IPS DF 6.9 (cell line): ENCODE data around the gene CEACAM21.

Experiments
- DNase-seq: peaks from one replicate; pipeline ENCODE4 v3.0.0-alpha.2; 2013; ENCODE audit warnings: low read depth, low spot score
- H3K27ac ChIP-seq: one replicate; pipeline ENCODE4 v1.5.1; 2013; ENCODE audit warnings: low read length, control low read depth
- H3K27me3 ChIP-seq: 2 replicates; pipeline ENCODE4 v1.6.1; 2013; ENCODE audit warnings: mild to moderate bottlenecking, low read length; ENCODE audit not compliant: control insufficient read depth, insufficient read depth
- H3K36me3 ChIP-seq: 2 replicates; pipeline ENCODE4 v1.6.1; 2013; ENCODE audit warnings: low read length; ENCODE audit not compliant: control insufficient read depth, insufficient read depth
- H3K4me1 ChIP-seq: 2 replicates; pipeline ENCODE4 v1.6.1; 2013; ENCODE audit warnings: low read length; ENCODE audit not compliant: control insufficient read depth, insufficient read depth
- H3K4me3 ChIP-seq: 2 replicates; pipeline ENCODE4 v1.5.1; 2013; ENCODE audit warnings: mild to moderate bottlenecking, low read length
- H3K9me3 ChIP-seq: 2 replicates; pipeline ENCODE4 v1.6.1; 2013; ENCODE audit warnings: low read length, inconsistent platforms; ENCODE audit not compliant: control insufficient read depth, insufficient read depth
- WGBS: extraction: QIAGEN DNeasy Blood & Tissue Kit; methylation state at CpG from one replicate; pipeline ENCODE4 v1.1.7; 2013; ENCODE audit warnings: mixed read lengths, missing lambda C conversion rate; ENCODE audit not compliant: insufficient read length, insufficient coverage; 5-methylcytosine and 5-hydroxymethylcytosine counted together

CEACAM21 gene

DNA sequence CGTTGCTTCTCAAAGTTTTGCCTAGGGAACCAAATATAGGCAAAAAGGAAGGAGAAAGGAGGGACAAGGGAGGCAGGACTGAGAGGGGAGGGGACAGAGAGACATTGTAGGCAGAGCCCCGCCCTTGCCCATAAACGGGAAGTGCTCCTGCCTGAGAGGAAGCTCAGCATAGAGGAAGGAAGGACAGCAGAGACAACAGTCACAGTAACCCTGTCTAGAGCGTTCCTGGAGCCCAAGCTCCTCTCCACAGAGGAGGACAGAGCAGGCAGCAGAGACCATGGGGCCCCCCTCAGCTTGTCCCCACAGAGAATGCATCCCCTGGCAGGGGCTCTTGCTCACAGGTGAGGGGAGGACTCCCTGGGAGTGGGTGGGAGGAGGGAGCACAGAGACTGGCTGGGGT lies at the start of gene CEACAM21:
TSS of gene CEACAM21 (plus strand) at position 169 of the 400 bp plus-strand sequence. CDS start at position 278, 109 bp downstream.
- Histone ChIP-seq H3K4me3 (no peak within 1 kb of the TSS), H3K27ac (no peak within 1 kb of the TSS), H3K36me3 (no peaks in the 10 kb centered on the region), H3K27me3 (no peaks in the 10 kb centered on the region; the same call in 1 of the 2 replicates), H3K4me1 (no peaks in the 10 kb centered on the region), H3K9me3 (peaks cover 4% of the 10 kb centered on the region)
- DNase-seq, result no peak
- no CpG with 5 or more reads among the region's 4 CpGs for WGBS

DNA sequence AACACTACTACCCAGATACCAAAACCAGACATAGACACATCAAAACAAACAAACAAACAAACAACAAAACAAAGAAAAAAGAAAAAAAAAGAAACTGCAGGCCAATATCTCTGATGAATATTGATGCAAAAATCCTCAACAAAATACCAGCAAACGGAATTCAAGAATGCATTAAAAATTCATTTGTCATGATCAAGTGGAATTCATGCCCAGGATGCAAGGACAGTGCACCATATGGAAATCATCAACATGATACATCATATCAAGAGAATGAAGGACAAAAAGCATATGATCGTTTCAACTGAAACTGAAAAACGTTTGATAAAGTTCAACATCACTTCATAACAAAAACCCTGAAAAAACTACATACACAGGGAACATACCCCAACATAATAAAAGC lies 48.9 kb upstream of the CEACAM21 start:
- Histone ChIP-seq H3K4me3 (no peak overlapping the region), H3K36me3 (no peaks in the 10 kb centered on the region), H3K9me3 (no peaks in the 10 kb centered on the region), H3K27ac (no peak overlapping the region), H3K4me1 (no peaks in the 10 kb centered on the region), H3K27me3 (peaks cover 12% of the 10 kb centered on the region)
- no peak for DNase-seq
- WGBS, result no CpG with 5 or more reads among the region's 3 CpGs

DNA sequence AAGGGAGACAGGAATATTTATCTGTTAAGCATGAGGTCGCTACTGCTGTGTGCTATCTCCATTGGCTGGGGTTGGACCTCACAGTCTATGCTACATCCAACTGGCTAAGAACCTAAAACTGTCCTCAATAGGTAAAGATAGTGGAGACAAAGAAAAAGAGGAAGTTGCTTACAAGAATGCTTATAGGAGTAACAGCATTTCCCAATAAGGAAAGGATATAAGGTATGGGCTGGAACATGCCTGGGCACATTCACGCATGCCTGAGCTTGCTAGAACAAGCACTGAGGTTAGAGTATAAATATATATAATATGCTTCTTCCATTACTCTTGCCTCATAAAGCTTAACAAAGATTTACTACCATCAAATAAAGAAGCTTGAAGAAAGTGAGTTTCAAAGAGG lies 47.9 kb upstream of the CEACAM21 start:
- Histone ChIP-seq H3K9me3 (no peaks in the 10 kb centered on the region), H3K4me3 (no peak overlapping the region), H3K4me1 (no peaks in the 10 kb centered on the region), H3K36me3 (no peaks in the 10 kb centered on the region), H3K27ac (no peak overlapping the region), H3K27me3 (peaks cover 6% of the 10 kb centered on the region; the same call in 1 of the 2 replicates)
- no peak for DNase-seq
- WGBS, result no CpG with 5 or more reads among the region's 2 CpGs

DNA sequence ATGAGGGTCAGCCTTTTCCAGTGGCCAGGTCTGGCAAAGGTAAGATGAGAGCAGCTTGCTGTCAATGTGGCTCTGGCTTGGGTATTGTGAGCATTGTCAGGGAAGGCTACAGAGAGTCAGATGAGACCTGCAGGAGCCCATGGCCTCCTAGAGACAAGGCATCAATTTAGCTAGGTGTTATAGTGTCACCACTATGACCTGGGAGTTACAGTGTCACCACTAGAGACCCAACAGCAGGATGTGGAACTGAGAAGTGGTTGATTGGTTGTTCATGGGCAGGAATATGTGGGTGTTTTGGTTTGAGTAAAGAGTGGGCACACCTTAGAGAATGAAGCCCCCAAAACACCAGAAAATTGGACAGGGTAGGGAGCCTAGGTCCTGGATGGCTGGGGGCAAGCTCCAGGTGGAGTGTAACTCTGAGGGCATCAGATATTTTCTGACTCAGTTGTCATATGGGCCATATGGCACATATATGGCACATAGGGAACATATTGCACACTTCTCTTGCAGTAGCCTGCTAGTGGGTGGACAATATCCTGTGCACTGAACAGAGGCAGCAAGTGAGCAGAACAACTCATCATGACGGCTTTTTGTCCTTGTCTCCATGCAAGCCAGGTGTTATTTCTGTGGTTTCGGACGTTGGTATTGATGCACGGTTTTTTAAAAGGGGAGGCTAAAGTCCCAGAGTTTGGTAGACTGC lies 46.3 kb upstream of the CEACAM21 start:
- Histone ChIP-seq H3K4me1 (no peaks in the 10 kb centered on the region), H3K9me3 (no peaks in the 10 kb centered on the region), H3K4me3 (no peak overlapping the region), H3K36me3 (no peaks in the 10 kb centered on the region), H3K27me3 (no peaks in the 10 kb centered on the region), H3K27ac (no peak overlapping the region)
- no peak for DNase-seq
- no CpG with 5 or more reads among the region's 4 CpGs for WGBS

DNA sequence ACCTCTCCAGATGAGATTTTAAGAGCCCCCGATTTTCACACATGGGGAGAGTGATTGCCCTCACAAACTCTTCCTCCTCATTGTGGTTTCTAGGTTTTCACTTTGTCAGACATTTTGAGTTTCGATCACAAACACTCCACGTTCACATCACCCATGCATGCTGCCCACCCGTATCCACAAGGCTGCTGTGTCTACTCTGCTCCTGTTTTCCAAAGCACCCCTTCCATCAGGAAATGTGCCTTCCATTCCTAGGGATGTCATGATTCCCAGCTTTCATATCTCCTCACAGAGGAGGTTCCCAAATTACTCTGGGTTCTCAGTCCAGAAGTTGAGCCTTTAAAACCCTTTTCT lies 45.8 kb upstream of the CEACAM21 start:
- no peaks in the 10 kb centered on the region for H3K27me3 ChIP-seq
- no peak overlapping the region for H3K27ac ChIP-seq
- H3K4me1 ChIP-seq, result no peaks in the 10 kb centered on the region

DNA sequence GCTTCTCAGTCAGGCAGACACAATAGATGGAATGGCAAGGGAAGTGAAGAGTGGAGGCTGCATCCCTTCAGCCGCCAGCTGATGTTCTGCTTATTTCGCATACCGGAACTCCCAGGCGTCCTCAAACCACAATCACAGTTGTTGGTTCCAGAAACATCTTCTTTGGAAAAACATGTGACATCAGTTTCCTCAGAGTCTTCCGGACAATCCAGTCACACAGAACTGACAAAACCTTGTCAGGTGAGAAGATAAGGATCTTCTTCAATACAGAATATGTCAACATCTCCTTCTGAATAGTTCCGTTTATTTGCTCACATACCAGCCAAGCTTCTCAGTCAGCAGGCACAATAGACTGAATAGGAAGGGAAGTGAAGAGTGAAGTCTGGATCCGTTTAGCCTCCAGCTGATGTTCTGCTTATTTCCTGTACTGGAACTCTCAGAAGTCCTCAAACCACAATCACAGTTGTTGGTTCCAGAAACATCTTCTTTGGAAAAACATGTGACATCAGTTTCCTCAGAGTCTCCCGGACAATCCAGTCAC lies 45.1 kb upstream of the CEACAM21 start:
- Histone ChIP-seq H3K27ac (no peak overlapping the region), H3K36me3 (no peaks in the 10 kb centered on the region), H3K27me3 (no peaks in the 10 kb centered on the region), H3K4me3 (no peak overlapping the region), H3K4me1 (no peaks in the 10 kb centered on the region), H3K9me3 (no peaks in the 10 kb centered on the region)
- no peak for DNase-seq
- WGBS, result no CpG with 5 or more reads among the region's 8 CpGs

More for the DNA sequence above, 45.8 kb upstream of the CEACAM21 start:
- WGBS, result no CpG with 5 or more reads among the region's 4 CpGs
- Histone ChIP-seq H3K9me3 (no peaks in the 10 kb centered on the region), H3K4me3 (no peak overlapping the region), H3K36me3 (no peaks in the 10 kb centered on the region)
- no peak for DNase-seq

DNA sequence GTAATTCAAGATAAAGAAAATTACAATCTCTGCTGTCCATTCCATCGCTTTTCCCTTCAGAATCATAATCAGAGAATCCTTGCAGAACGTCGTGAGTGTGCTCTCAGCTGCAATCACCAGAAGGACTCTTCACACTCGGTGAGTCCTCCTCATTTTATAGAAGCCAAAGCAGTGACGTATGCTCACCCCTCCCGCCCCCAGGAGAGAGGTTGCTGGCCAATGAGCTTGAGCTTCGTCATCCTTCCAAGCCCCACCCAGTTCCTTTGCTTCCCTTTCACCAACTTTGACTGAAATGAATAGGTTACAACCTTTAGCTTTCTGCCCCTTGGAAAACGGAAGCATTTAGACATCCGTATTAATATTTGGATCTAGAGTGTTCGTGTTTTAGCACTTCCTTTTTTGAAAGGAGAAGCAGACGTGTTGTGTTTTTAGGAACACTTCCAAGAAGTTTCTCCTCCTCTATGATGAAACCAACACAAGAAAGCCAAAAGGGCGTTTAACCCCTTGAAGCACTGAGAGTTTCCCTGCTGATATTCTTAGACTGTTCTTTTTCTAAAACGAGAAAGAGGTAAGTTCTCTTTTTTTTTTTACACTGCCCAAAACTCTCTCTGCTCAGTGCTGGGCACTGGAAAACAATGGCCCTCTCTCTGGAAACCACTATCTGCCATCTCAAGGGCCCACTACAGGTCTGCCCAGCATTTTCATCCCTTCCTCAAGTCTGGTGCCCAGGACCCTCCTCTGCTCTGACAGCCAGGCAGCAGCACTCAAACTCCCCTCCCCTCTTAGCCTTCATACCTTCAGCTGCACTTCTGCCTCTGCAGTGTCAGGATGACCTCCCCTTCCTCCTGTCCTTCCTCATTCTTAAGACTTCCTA lies 44.3 kb upstream of the CEACAM21 start:
- Histone ChIP-seq H3K36me3 (no peaks in the 10 kb centered on the region), H3K4me1 (no peaks in the 10 kb centered on the region), H3K27ac (no peak overlapping the region), H3K4me3 (no peak overlapping the region), H3K27me3 (no peaks in the 10 kb centered on the region), H3K9me3 (no peaks in the 10 kb centered on the region)
- no CpG with 5 or more reads among the region's 13 CpGs for WGBS
- no peak for DNase-seq

DNA sequence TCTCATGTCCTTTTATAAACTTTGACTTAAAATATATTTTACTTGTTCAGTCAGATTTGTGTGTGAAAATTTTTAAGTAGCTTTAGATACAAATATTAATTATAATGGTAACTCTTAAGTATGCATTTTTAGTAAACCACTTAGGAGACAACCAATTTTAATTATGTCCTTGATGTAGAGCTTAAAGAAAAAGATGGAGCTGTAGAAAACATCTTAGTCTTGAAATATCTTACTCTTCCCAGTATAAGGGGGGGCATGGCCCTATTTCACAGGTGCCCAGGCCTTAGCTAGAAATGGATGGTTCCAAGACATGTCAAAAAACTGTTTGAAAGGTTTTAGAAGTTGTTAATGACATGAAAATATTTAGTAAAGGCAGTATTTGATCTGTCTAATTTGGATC lies 43.4 kb upstream of the CEACAM21 start:
- Histone ChIP-seq H3K9me3 (no peaks in the 10 kb centered on the region), H3K4me1 (no peaks in the 10 kb centered on the region), H3K27me3 (no peaks in the 10 kb centered on the region), H3K4me3 (no peak overlapping the region), H3K27ac (no peak overlapping the region), H3K36me3 (no peaks in the 10 kb centered on the region)
- no peak for DNase-seq

DNA sequence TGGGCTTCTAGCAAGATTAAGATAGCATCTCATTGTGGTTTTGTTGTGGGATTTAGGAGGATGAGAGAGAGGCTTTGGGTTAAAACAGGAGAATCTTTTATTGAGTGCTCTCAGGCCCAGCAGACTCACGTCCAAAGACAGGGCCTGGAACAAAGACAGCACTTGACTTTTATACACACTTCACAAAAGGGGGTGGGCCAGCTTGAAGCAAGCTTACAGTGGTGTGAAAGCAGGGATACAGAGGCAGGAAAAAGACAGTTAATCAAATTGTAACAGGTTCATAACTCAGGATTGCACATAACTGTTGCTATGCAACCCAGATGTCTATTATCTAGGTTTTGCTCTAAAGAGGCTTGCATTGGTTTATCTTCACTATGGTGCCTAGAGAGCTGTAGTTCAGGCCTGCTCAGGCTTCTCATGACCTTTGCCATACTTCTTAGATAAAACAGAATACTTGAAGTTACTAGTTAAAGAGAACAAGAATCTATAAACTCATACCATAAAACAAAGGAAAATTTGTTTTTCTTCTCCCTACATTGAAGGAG lies 42.2 kb upstream of the CEACAM21 start:
- Histone ChIP-seq H3K27ac (no peak overlapping the region), H3K36me3 (no peaks in the 10 kb centered on the region), H3K4me1 (no peaks in the 10 kb centered on the region), H3K27me3 (no peaks in the 10 kb centered on the region), H3K9me3 (no peaks in the 10 kb centered on the region), H3K4me3 (no peak overlapping the region)
- no peak for DNase-seq
- WGBS, result no CpG with 5 or more reads among the region's 1 CpG

DNA sequence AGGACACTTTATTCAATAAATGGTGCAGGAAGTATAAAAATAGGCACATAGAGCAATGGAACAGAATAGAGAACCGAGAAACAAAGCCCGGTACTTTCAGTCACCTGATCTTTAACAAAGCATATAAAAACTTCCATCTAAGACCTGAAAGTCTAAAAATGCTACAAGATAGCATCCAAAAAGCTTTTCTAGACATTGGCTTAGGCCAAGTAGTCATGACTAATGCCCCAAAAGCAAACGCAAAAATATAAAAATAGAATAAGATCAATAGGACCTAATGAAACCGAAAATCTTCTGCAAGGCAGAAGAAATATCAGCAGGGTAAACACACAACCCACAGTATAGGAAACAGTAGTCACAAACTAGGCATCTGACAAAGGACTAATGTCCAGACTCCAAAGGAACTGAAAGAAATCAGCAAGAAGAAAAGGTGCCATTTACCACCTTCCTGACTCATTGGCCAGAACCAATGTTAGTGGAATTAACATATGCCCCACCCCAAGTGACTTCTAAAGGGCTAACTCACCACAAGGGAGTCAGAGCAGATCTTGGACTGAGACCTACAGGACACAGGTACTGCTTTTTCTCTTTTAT lies 40.8 kb upstream of the CEACAM21 start:
- no peak overlapping the region for H3K27ac ChIP-seq
- no peak overlapping the region for H3K4me3 ChIP-seq
- no peaks in the 10 kb centered on the region for H3K27me3 ChIP-seq

More for the DNA sequence above, 40.8 kb upstream of the CEACAM21 start:
- no peak for DNase-seq
- no peaks in the 10 kb centered on the region for H3K36me3 ChIP-seq
- no peaks in the 10 kb centered on the region for H3K9me3 ChIP-seq
- H3K4me1 ChIP-seq, result no peaks in the 10 kb centered on the region
- no CpG with 5 or more reads among the region's 4 CpGs for WGBS
